HepG2 (cell line): ENCODE results near the gene KRCC1. TPM values are rescaled to one million over a fixed set of nuclear protein-coding genes. Genes with fewer than 3 reads are reported as not detected.

Source experiments
- ATAC-seq: fragments of 200-7000 bp; cut with Tn5 transposase; 3 replicates; pipeline ENCODE4 v1.9.1; 2020; ENCODE audit warnings: mild to moderate bottlenecking, moderate library complexity
- BruUV-seq: library from RNA; stranded (reverse); fragments of 400-500 nt; replicated peaks from 2 replicates; lab custom pipeline; 2021; lab: Mats Ljungman, UMichigan
- CTCF ChIA-PET: fragments of 300-600 bp; formaldehyde crosslinking; extraction: SDS; loops from one replicate; lab custom pipeline; 2021; ENCODE audit warnings: low total read pairs, inconsistent platforms, low intra/inter-chr PET ratio; lab: Yijun Ruan, JAX
- POLR2A ChIA-PET: fragments of 350-600 bp; sonication (Branson Sonifier 250); formaldehyde crosslinking; loops from one replicate; lab custom pipeline; 2020; ENCODE audit warnings: antibody characterized with exemption, inconsistent platforms; lab: Yijun Ruan, JAX
- DNase-seq: peaks from one replicate; pipeline ENCODE4 v3.0.0-alpha.2; 2015; ENCODE audit warnings: low spot score
- FAIRE-seq: peaks from 3 replicates; lab custom pipeline; 2011; peaks lifted over from hg19 to GRCh38; lab: Jason Lieb, UNC
- H2AFZ ChIP-seq: one replicate; pipeline ENCODE4 v1.6.1; 2011; ENCODE audit warnings: low read length, inconsistent platforms
- H3K27ac ChIP-seq: fragments of 300-600 bp; 3 replicates; pipeline ENCODE4 v1.8.0; 2011; ENCODE audit warnings: mixed run types, mild to moderate bottlenecking, mixed read lengths, low read length, inconsistent platforms; ENCODE audit not compliant: insufficient read depth; ENCODE audit errors: extremely low read length
- H3K27me3 ChIP-seq, 2 experiments: fragments of 200-600 bp in 1 of 2; 2 replicates in 1 of 2; 3 replicates in 1 of 2; pipeline versions ENCODE4 v1.6.0 to v1.8.0; 2011; ENCODE audit warnings: low read length in 2 of 2, mild to moderate bottlenecking in 2 of 2, moderate library complexity in 2 of 2, inconsistent platforms in 1 of 2; ENCODE audit not compliant: insufficient read depth in 2 of 2, control insufficient read depth in 1 of 2
- H3K36me3 ChIP-seq, 2 experiments: fragments of 200-600 bp in 1 of 2; replicated peaks in 1 of 2; 2 replicates in 1 of 2; 3 replicates in 1 of 2; pipeline versions ENCODE4 v1.5.1 to v1.8.0; 2011; ENCODE audit warnings: low read length in 2 of 2, inconsistent platforms in 1 of 2; ENCODE audit not compliant: insufficient read depth in 2 of 2, control insufficient read depth in 1 of 2
- H3K4me1 ChIP-seq: 2 replicates; pipeline ENCODE4 v1.5.1; 2012; ENCODE audit warnings: low read length, inconsistent platforms; ENCODE audit not compliant: insufficient read depth
- H3K4me2 ChIP-seq: 2 replicates; pipeline ENCODE4 v1.6.0; 2011; ENCODE audit warnings: low read depth, low read length, inconsistent platforms
- H3K4me3 ChIP-seq, 3 experiments: fragments of 200-600 bp in 1 of 3; sonication (generic), shearing (Covaris generic) in 1 of 3; replicated peaks in 1 of 3; 2 replicates each; pipeline ENCODE4 v1.5.1; 2011 to 2016; ENCODE audit warnings: low read length in 3 of 3, inconsistent platforms in 2 of 3, low read depth in 2 of 3, mild to moderate bottlenecking in 2 of 3, control low read depth in 1 of 3, mixed read lengths in 1 of 3; ENCODE audit not compliant: insufficient read depth in 1 of 3
- H3K79me2 ChIP-seq: one replicate; pipeline ENCODE4 v1.6.1; 2011; ENCODE audit warnings: low read length, inconsistent platforms; ENCODE audit not compliant: insufficient read depth
- H3K9ac ChIP-seq: 2 replicates; pipeline ENCODE4 v1.6.0; 2011; ENCODE audit warnings: mild to moderate bottlenecking, low read depth, low read length, inconsistent platforms; ENCODE audit not compliant: insufficient read depth
- H3K9me3 ChIP-seq: 2 replicates; pipeline ENCODE4 v1.5.1; 2012; ENCODE audit warnings: mild to moderate bottlenecking, low read length
- H4K20me1 ChIP-seq: 2 replicates; pipeline ENCODE4 v1.6.0; 2011; ENCODE audit warnings: inconsistent platforms, mild to moderate bottlenecking, low read length, moderate library complexity; ENCODE audit not compliant: insufficient read depth
- GZF1 ChIP-seq: sonication (generic); formaldehyde crosslinking; IDR thresholded peaks from 2 replicates; pipeline ENCODE4 v1.5.1; 2020; ENCODE audit warnings: mild to moderate bottlenecking, missing genetic modification reagents
- RAD51 ChIP-seq: fragments of 450-650 bp; IDR thresholded peaks from 2 replicates; pipeline ENCODE4 v1.6.1; 2016; ENCODE audit warnings: borderline replicate concordance
- SNAPC4 ChIP-seq: sonication (generic); formaldehyde crosslinking; IDR thresholded peaks from 2 replicates; pipeline ENCODE4 v1.4.0; 2020; ENCODE audit warnings: mild to moderate bottlenecking, missing genetic modification reagents
- SPEN ChIP-seq: sonication (generic); formaldehyde crosslinking; IDR thresholded peaks from 2 replicates; pipeline ENCODE4 v1.5.1; 2020; ENCODE audit warnings: low read depth, mild to moderate bottlenecking, missing genetic modification reagents
- ZBTB42 ChIP-seq: sonication (generic); formaldehyde crosslinking; IDR thresholded peaks from 2 replicates; pipeline ENCODE4 v1.5.0; 2020; ENCODE audit warnings: mild to moderate bottlenecking, missing genetic modification reagents
- ZBTB7A ChIP-seq: sonication (generic); formaldehyde crosslinking; IDR thresholded peaks from 2 replicates; pipeline ENCODE4 v1.8.0; 2022; ENCODE audit warnings: mild to moderate bottlenecking, missing genetic modification reagents
- ZNF10 ChIP-seq: sonication (generic); formaldehyde crosslinking; IDR thresholded peaks from 2 replicates; pipeline ENCODE4 v1.4.0; 2020; ENCODE audit warnings: mild to moderate bottlenecking, low read depth, missing genetic modification reagents, borderline replicate concordance
- WGBS: methylation state at CpG from one replicate; pipeline ENCODE4 v1.1.6; 2017; ENCODE audit warnings: low lambda C conversion rate; 5-methylcytosine and 5-hydroxymethylcytosine counted together
- in situ Hi-C: cut with HindIII; loops from 2 replicates; pipeline ENCODE4 v1.10.0; 2017; ENCODE audit warnings: low pct_unique_long_range_greater_than_20kb; ENCODE audit not compliant: extremely low pct_ligation_motif_present
- intact Hi-C: fragments of 100-400 bp; cut with micrococcal nuclease; formaldehyde crosslinking; loops from one replicate; pipeline ENCODE4 v1.10.0; 2022; ENCODE audit not compliant: unreplicated experiment
- polyA plus RNA-seq, 8 experiments: library from polyadenylated mRNA; depleted of rRNA in 3 of 8; stranded (reverse) in 7 of 8; unstranded in 1 of 8; fragments of >200 nt; fragmentation: Illumina TruSeq in 4 of 8; extraction: Trizol in 4 of 8; gene quantifications; 2 replicates each; pipeline versions ENCODE4 v1.2.1 to v1.2.3, GENCODE V29; 2011 to 2016; ENCODE audit warnings: low read depth in 4 of 8, missing spikeins in 1 of 8, mixed read lengths in 1 of 8; ENCODE audit not compliant: insufficient read depth in 1 of 8
- total RNA-seq, 5 experiments: library from RNA; depleted of rRNA; stranded (reverse); fragments of >200 nt; fragmentation: Illumina TruSeq; extraction: Trizol; gene quantifications; 2 replicates each; pipeline ENCODE4 v1.2.3, GENCODE V29; 2016; ENCODE audit warnings: low read depth in 1 of 5
- TF ChIP-seq, protein P1 (sequence below), 2 experiments: sonication (generic) in 1 of 2; formaldehyde crosslinking in 1 of 2; IDR thresholded peaks; 2 replicates each; pipeline versions ENCODE4 v1.6.1 to v1.9.0; 2014 to 2022; ENCODE audit warnings: antibody characterized with exemption in 1 of 2, borderline replicate concordance in 1 of 2, inconsistent platforms in 1 of 2, low read depth in 1 of 2, missing genetic modification reagents in 1 of 2

KRCC1 gene
- total and polyA plus RNA-seq, 2 of the 13 experiments (the other 11 are each of a cell fraction or from before 2014, with no cell fraction given) = 6.5 to 7.7 TPM

- TF ChIP-seq SPEN (CRISPR knock-in tag) (no peak), ZBTB42 (CRISPR knock-in tag) (no peak)
Observed at GRCh38 chr2:88024509-88024908, 31.1 kb downstream of the KRCC1 start (continued).

DNA sequence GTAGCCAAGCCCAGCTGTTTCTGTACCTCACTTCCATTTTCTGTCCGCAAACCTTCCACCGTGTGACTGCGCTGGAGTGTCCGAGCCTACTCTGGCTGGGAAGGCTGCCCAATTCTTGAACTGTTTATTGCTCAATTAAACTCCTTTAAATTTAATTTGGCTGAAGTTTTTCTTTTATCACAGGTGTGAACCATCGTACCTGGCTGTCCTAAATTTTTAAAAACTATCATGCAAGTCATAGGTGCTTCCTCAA is 33.0 kb downstream of the KRCC1 start:
- ATAC-seq (no peak), DNase-seq (no peak), FAIRE-seq (no peak)
- Histone ChIP-seq H3K27me3 (no peaks in the 10 kb centered on the region; a peak in 1 of 5 replicates), H3K9ac (no peak overlapping the region), H3K4me3 (no peak overlapping the region), H4K20me1 (no peaks in the 10 kb centered on the region), H3K9me3 (no peaks in the 10 kb centered on the region), H3K79me2 (no peaks in the 10 kb centered on the region), H3K4me1 (peaks cover 35% of the 10 kb centered on the region), H3K27ac (no peak overlapping the region), H3K36me3 (no peaks in the 10 kb centered on the region), H2AFZ (no peak overlapping the region), H3K4me2 (no peak overlapping the region)
- no TSS peak for BruUV-seq
- intact Hi-C loops = no loop called here
- in situ Hi-C loops = no loop called here
- CTCF ChIA-PET = no interaction called here
- 97% methylated on average over 5 of the region's 5 CpGs for WGBS
- POLR2A ChIA-PET = interaction anchor here (0.8 kb wide), 1 partner anchor 31 kb away, joined by 3 read pairs; no protein-coding TSS in a partner anchor
- TF ChIP-seq, protein P1, sequence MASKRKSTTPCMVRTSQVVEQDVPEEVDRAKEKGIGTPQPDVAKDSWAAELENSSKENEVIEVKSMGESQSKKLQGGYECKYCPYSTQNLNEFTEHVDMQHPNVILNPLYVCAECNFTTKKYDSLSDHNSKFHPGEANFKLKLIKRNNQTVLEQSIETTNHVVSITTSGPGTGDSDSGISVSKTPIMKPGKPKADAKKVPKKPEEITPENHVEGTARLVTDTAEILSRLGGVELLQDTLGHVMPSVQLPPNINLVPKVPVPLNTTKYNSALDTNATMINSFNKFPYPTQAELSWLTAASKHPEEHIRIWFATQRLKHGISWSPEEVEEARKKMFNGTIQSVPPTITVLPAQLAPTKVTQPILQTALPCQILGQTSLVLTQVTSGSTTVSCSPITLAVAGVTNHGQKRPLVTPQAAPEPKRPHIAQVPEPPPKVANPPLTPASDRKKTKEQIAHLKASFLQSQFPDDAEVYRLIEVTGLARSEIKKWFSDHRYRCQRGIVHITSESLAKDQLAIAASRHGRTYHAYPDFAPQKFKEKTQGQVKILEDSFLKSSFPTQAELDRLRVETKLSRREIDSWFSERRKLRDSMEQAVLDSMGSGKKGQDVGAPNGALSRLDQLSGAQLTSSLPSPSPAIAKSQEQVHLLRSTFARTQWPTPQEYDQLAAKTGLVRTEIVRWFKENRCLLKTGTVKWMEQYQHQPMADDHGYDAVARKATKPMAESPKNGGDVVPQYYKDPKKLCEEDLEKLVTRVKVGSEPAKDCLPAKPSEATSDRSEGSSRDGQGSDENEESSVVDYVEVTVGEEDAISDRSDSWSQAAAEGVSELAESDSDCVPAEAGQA (IDR thresholded peaks at IDR 0.05; ENCODE audit: low read depth) = no peak
- TF ChIP-seq, protein P1 (CRISPR knock-in tag; IDR thresholded peaks at IDR 0.05; ENCODE audit: borderline replicate concordance) = no peak
- no peak for TF ChIP-seq RAD51
- no peak for TF ChIP-seq ZNF10 (CRISPR knock-in tag)
- no peak for TF ChIP-seq GZF1 (CRISPR knock-in tag)
- TF ChIP-seq SNAPC4 (CRISPR knock-in tag) = no peak
- TF ChIP-seq ZBTB7A (CRISPR knock-in tag) = no peak
